Transverse colon (tissue), 4 donors: ENCODE results near the gene FOSL1.

ENCODE experiments used
- EP300 ChIP-seq: sonication (generic); formaldehyde crosslinking; IDR thresholded peaks from one replicate; pipeline ENCODE4 v1.6.1; 2017; ENCODE audit warnings: antibody characterized with exemption, low read depth
- POLR2A ChIP-seq: fragments of 450-650 bp; IDR thresholded peaks from one replicate; pipeline ENCODE4 v1.6.1; 2016; ENCODE audit warnings: antibody characterized with exemption, mild to moderate bottlenecking, moderate library complexity
- POLR2AphosphoS5 ChIP-seq, 3 donors: sonication (generic); formaldehyde crosslinking; IDR thresholded peaks; one replicate each; pipeline ENCODE4 v1.6.1; 2016; ENCODE audit warnings: antibody characterized with exemption in 3 of 3
- TF ChIP-seq, protein P1 (sequence below), 5 experiments: fragments of 200-600 bp in 3 of 5; fragments of 450-650 bp in 2 of 5; sonication (generic) in 3 of 5; IDR thresholded peaks; 1 replicate in 2 of 5; 2 replicates in 3 of 5; pipeline ENCODE4 v1.5.1; 2016 to 2017; ENCODE audit warnings: antibody characterized with exemption in 5 of 5, inconsistent platforms in 3 of 5, mild to moderate bottlenecking in 2 of 5, moderate library complexity in 1 of 5

DNA sequence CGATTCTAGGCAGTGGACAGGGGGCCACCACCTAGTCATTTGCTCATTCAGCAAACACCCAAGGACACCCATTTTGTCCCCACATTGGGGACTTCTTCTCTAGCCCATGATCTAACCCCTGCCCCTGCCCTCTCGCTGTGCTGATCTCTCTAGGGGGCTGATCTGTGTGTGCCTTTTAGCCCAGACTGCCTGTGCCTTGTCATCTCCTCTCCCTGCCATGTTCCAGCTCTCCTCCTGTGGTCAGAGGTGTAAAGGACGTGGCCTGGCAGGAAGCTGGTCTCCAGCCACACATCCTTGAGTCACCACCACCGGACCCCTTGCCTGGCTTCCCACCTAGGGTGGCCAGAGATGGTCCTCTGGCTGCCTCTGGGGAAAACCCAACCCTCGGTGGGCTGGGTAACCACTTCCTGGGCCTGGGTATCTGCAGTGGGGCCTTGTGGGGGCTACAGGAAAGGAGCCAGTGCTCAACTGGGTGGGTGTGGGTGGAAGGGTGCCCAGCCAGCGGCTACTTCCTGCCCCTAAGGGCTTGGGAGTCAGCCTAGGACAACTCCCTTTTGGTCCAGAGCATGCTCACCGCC, 19.3 kb downstream of the FOSL1 start:
- TF ChIP-seq, protein P1, sequence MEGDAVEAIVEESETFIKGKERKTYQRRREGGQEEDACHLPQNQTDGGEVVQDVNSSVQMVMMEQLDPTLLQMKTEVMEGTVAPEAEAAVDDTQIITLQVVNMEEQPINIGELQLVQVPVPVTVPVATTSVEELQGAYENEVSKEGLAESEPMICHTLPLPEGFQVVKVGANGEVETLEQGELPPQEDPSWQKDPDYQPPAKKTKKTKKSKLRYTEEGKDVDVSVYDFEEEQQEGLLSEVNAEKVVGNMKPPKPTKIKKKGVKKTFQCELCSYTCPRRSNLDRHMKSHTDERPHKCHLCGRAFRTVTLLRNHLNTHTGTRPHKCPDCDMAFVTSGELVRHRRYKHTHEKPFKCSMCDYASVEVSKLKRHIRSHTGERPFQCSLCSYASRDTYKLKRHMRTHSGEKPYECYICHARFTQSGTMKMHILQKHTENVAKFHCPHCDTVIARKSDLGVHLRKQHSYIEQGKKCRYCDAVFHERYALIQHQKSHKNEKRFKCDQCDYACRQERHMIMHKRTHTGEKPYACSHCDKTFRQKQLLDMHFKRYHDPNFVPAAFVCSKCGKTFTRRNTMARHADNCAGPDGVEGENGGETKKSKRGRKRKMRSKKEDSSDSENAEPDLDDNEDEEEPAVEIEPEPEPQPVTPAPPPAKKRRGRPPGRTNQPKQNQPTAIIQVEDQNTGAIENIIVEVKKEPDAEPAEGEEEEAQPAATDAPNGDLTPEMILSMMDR (IDR thresholded peaks at IDR 0.05) = no peak
- no peak for TF ChIP-seq POLR2A
- TF ChIP-seq EP300 = no peak
- no peak for TF ChIP-seq POLR2AphosphoS5 (IDR thresholded peaks at IDR 0.05)
